ENCODE data around the gene NEK6. TPM values are rescaled to one million over a fixed set of nuclear protein-coding genes. Genes with fewer than 3 reads are reported as not detected.

The NEK6 gene
- total RNA-seq, 2 experiments from 2014 or later: 0.89 to 1.7 TPM

DNA sequence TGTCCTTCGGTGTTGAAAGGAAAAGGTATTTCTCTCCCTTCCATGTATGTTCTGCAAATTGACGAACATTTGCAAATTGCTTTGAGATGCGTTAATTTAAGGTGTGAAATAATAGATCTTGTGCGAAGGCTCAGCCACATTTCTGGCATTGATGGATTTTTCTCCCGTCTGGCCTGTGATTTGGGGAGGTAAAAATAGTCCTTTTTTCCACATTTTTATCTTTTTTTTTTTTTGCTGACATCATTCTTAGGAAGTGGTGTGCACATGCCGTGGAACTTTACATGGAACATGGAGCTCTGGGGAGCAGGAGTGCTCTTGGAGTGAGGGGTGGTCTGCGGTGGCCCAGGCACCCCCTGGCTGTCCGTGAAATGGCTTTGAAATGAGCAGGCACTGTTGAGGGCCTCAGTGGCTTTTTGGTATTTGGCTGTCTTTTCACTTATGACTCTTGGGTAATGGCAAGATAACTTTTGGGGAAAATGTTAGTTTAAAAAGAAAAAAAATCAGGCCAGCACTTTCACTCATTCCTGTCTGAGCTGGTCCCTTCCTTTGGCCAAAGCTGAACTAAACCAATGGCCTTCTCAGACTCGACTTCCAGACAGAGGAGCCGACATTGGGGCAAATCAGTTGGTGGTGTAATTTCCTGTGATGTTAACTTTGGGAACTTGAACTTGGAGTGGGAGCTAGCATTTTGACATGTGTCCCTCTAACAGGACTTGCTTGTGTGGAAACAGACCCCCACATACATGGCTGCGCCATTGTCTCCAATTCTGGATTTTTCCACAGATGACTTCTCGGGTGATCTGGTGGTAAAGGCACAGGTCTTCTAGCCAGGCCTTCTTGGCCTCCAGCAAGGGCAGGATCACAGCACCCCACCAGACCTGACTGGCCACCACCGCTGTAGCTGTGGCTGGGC is 4.2 kb downstream of the NEK6 start:
- ATAC-seq (ENCODE audit: poor library complexity): no peak
- ChIA-PET CTCF (no interaction called here), POLR2A (no interaction called here)
- TF ChIP-seq, protein P1, sequence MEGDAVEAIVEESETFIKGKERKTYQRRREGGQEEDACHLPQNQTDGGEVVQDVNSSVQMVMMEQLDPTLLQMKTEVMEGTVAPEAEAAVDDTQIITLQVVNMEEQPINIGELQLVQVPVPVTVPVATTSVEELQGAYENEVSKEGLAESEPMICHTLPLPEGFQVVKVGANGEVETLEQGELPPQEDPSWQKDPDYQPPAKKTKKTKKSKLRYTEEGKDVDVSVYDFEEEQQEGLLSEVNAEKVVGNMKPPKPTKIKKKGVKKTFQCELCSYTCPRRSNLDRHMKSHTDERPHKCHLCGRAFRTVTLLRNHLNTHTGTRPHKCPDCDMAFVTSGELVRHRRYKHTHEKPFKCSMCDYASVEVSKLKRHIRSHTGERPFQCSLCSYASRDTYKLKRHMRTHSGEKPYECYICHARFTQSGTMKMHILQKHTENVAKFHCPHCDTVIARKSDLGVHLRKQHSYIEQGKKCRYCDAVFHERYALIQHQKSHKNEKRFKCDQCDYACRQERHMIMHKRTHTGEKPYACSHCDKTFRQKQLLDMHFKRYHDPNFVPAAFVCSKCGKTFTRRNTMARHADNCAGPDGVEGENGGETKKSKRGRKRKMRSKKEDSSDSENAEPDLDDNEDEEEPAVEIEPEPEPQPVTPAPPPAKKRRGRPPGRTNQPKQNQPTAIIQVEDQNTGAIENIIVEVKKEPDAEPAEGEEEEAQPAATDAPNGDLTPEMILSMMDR (IDR thresholded peaks at IDR 0.05): no peak
- H3K27me3 ChIP-seq (ENCODE audit: control insufficient read depth in 1 of 2, insufficient read depth in 2 of 2, low read length in 2 of 2): peaks cover 0 to 22% of the 10 kb centered on the region in 2 experiments
- H3K4me3 Mint-ChIP-seq: no peak overlapping the region
- peaks cover 53% of the 10 kb centered on the region for H3K27me3 Mint-ChIP-seq
- no peaks in the 10 kb centered on the region for H3K36me3 Mint-ChIP-seq (ENCODE audit: low read depth)
- no peak overlapping the region for H3K27ac ChIP-seq (ENCODE audit: low read depth in 1 of 2, low read length in 2 of 2)
- intact Hi-C loops (cut with DNase I, micrococcal nuclease): no loop called here
- peaks cover 10% of the 10 kb centered on the region for H3K4me1 Mint-ChIP-seq (ENCODE audit: low read depth)
- no peak for DNase-seq
- no peak overlapping the region for H3K4me3 ChIP-seq (ENCODE audit: low read length)
- H3K36me3 ChIP-seq (ENCODE audit: insufficient read depth, low read length): no peaks in the 10 kb centered on the region
- peaks cover 48% of the 10 kb centered on the region for H3K4me1 ChIP-seq (ENCODE audit: insufficient read depth, low read length)
- H3K27ac Mint-ChIP-seq: no peak overlapping the region
- no peaks in the 10 kb centered on the region for H3K9me3 ChIP-seq (ENCODE audit: control insufficient read depth in 1 of 2, insufficient read depth in 1 of 2, low read length in 2 of 2)
- H3K9me3 Mint-ChIP-seq: no peaks in the 10 kb centered on the region

DNA sequence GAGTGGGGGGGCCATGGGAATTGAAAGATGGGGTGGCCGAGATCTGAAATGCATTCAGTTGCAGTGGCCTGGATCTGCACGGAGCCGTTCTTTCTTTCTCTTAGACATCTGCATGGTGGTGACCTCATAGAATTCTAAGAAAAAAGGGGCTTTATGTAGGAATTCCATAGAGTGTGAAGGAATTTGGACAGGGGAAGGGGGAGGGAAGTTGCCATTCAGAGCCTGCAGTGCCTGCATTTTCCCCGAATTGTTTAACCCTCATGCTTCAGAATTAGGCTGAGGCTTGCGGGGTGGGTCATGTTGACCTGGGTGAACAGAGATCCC is 4.9 kb downstream of the NEK6 start:
- no peak overlapping the region for H3K4me3 ChIP-seq (ENCODE audit: low read length)
- H3K9me3 Mint-ChIP-seq: no peaks in the 10 kb centered on the region
- peaks cover 44% of the 10 kb centered on the region for H3K4me1 ChIP-seq (ENCODE audit: insufficient read depth, low read length)
- intact Hi-C loops (cut with DNase I, micrococcal nuclease): no loop called here
- H3K36me3 ChIP-seq (ENCODE audit: insufficient read depth, low read length): no peaks in the 10 kb centered on the region
- DNase-seq: no peak
- no peak overlapping the region for H3K27ac Mint-ChIP-seq
- H3K4me3 Mint-ChIP-seq: no peak overlapping the region
- TF ChIP-seq, protein P1 (IDR thresholded peaks at IDR 0.05): no peak
- H3K27ac ChIP-seq (ENCODE audit: low read depth in 1 of 2, low read length in 2 of 2): no peak overlapping the region
- CTCF ChIA-PET: no interaction called here
- peaks cover 0 to 4% of the 10 kb centered on the region in 2 experiments for H3K9me3 ChIP-seq (ENCODE audit: control insufficient read depth in 1 of 2, insufficient read depth in 1 of 2, low read length in 2 of 2)
- peaks cover 0 to 22% of the 10 kb centered on the region in 2 experiments for H3K27me3 ChIP-seq (ENCODE audit: control insufficient read depth in 1 of 2, insufficient read depth in 2 of 2, low read length in 2 of 2)
- no peaks in the 10 kb centered on the region for H3K36me3 Mint-ChIP-seq (ENCODE audit: low read depth)
- peaks cover 47% of the 10 kb centered on the region for H3K27me3 Mint-ChIP-seq
- H3K4me1 Mint-ChIP-seq (ENCODE audit: low read depth): peaks cover 6% of the 10 kb centered on the region
- POLR2A ChIA-PET: no interaction called here
- no peak for ATAC-seq (ENCODE audit: poor library complexity)

GRCh38 chr9:124263213-124263612 is 5.5 kb downstream of the NEK6 start:
- intact Hi-C loops (cut with DNase I, micrococcal nuclease): no loop called here
- no peaks in the 10 kb centered on the region for H3K9me3 Mint-ChIP-seq
- Histone ChIP-seq H3K36me3 (ENCODE audit: insufficient read depth, low read length) (no peaks in the 10 kb centered on the region), H3K27me3 (ENCODE audit: control insufficient read depth in 1 of 2, insufficient read depth in 2 of 2, low read length in 2 of 2) (peaks cover 0 to 22% of the 10 kb centered on the region in 2 experiments), H3K27ac (ENCODE audit: low read depth in 1 of 2, low read length in 2 of 2) (no peak overlapping the region), H3K4me3 (ENCODE audit: low read length) (no peak overlapping the region), H3K9me3 (ENCODE audit: control insufficient read depth in 1 of 2, insufficient read depth in 1 of 2, low read length in 2 of 2) (peaks cover 0 to 4% of the 10 kb centered on the region in 2 experiments), H3K4me1 (ENCODE audit: insufficient read depth, low read length) (peaks cover 42% of the 10 kb centered on the region)
- TF ChIP-seq, protein P1 (IDR thresholded peaks at IDR 0.05): no peak
- DNase-seq (no peak), ATAC-seq (ENCODE audit: poor library complexity) (no peak)
- ChIA-PET POLR2A (no interaction called here), CTCF (no interaction called here)
- H3K27ac Mint-ChIP-seq: no peak overlapping the region
- H3K4me3 Mint-ChIP-seq: no peak overlapping the region
- H3K36me3 Mint-ChIP-seq (ENCODE audit: low read depth): no peaks in the 10 kb centered on the region
- peaks cover 45% of the 10 kb centered on the region for H3K27me3 Mint-ChIP-seq
- H3K4me1 Mint-ChIP-seq (ENCODE audit: low read depth): peaks cover 5% of the 10 kb centered on the region
